Upper lobe of left lung (tissue), 4 donors: Measurements from ENCODE around the gene RGCC.
"Not testable (repeated sequence)": the region's sequence is repeated elsewhere in the genome, so short reads cannot be mapped to it uniquely, and the experiment has no call there.

ENCODE experiments used
- CTCF ChIP-seq, 6 experiments: fragments of 450-650 bp in 4 of 6; fragments of 200-600 bp in 2 of 6; sonication (generic) in 2 of 6; IDR thresholded peaks; one replicate each; pipeline ENCODE4 v1.5.1; 2016 to 2019; ENCODE audit warnings: antibody characterized with exemption in 6 of 6
- EP300 ChIP-seq, 4 donors: sonication (generic); formaldehyde crosslinking; IDR thresholded peaks; one replicate each; pipeline ENCODE4 v1.5.1; 2017; ENCODE audit warnings: antibody characterized with exemption in 4 of 4, control low read depth in 2 of 4
- POLR2AphosphoS5 ChIP-seq, 2 donors: sonication (generic); formaldehyde crosslinking; IDR thresholded peaks; one replicate each; pipeline ENCODE4 v1.5.1; 2017; ENCODE audit warnings: antibody characterized with exemption in 2 of 2

- not testable (repeated sequence) for TF ChIP-seq CTCF, EP300, POLR2AphosphoS5 (IDR thresholded peaks at IDR 0.05)
Measured at GRCh38 chr13:41504657-41505056, 47.3 kb downstream of the RGCC start.
